HG03520 (cell line): ENCODE data around the gene EVI2A.

Source experiments
- ATAC-seq: cut with Tn5 transposase; IDR thresholded peaks from one replicate; pipeline ENCODE4 v1.9.1; 2021; ENCODE audit warnings: mild to moderate bottlenecking, moderate library complexity; ENCODE audit not compliant: unreplicated experiment

The EVI2A gene

DNA sequence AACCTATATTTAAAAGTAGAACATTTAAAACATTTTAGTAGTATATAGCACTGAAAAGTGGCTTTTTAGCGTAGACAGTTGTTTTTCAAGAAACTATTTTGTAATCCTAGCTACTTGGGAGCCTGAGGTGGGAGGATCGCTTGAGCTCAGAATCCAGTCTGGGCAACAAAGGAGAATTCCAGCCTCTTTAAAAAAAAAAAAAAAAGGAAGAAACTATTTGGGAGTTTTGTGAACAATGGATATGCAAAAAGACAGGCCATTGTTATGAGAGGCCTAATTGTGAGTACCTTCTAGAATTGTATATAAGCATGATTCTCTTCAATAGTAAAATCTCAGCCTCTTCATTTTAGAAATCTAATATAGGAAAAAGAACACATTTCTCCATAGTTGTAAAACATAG is 42.0 kb downstream of the EVI2A start:
- no peak for ATAC-seq

GRCh38 chr17:31275116-31275515 is 46.3 kb downstream of the EVI2A start:
- ATAC-seq: no peak

DNA sequence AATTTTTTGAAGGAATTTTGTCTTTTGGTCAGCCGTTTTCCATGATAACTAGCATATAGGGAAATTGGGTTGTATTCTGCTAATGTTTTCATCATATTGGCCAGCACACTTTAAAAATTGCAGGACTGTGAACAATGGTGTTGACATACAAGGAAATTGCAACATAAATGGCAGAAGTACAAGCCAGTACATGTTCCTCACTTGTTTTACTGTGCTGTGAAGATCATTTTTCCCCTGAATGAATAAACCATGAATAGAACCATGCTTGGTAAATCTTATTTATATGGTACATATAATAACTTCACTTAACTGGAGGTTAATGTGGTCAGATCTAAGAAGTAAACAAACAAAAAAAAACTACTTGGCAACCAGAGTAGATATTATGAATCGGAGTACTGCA is 47.2 kb downstream of the EVI2A start:
- no peak for ATAC-seq

GRCh38 chr17:31273516-31273915 is 47.9 kb downstream of the EVI2A start:
- ATAC-seq: no peak

DNA sequence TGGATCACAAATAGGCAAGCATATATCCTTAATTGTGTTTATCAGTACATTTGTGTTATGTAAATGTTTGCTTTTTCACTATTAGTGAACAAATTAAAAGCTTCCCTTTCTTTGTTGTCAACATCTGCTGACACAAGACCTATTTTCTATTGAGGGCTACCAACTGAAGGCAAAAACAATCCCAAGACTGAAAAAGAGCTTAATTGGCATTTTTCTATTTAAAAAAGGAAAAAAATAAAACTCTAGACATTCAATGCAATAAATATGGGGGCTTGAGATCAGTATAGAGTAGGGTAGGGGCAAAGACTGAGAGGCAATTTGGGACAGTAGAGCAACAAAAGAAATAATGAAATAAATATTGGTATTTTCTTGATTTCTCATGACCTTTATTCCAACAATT is 48.6 kb downstream of the EVI2A start:
- no peak for ATAC-seq

DNA sequence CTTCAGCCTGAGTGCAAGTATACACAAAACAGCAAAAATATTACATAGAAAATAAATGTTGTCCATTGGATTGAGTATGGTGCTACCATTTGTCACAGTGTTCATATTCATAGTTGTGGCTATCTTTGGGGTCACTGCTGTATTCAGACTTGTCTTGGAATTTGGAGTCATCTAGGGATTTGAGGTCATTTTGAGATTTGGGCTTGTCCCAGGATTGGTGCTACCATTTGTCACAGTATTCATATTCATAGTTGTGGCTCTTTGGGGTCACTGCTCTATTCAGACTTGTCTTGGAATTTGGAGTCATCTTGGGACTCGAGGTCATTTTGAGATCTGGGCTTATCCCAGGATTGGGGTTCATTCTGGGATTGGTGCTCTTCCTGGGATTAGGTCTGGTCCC is 49.2 kb downstream of the EVI2A start:
- no peak for ATAC-seq

GRCh38 chr17:31269578-31269983 is 51.8 kb downstream of the EVI2A start:
- no peak for ATAC-seq

GRCh38 chr17:31269036-31269577 is 52.3 kb downstream of the EVI2A start:
- ATAC-seq: no peak
